Duodenal mucosa (tissue), 2 donors: ENCODE measurements around the gene ZNF385C.

Source experiments
- H3K27ac ChIP-seq: one replicate; pipeline ENCODE4 v1.7.0; 2013; ENCODE audit warnings: low read depth, low read length
- H3K27me3 ChIP-seq, 2 donors: one replicate each; pipeline ENCODE4 v1.7.0; 2013; ENCODE audit warnings: low read length in 2 of 2, control low read depth in 1 of 2; ENCODE audit not compliant: insufficient read depth in 2 of 2, control insufficient read depth in 1 of 2
- H3K36me3 ChIP-seq, 2 donors: one replicate each; pipeline ENCODE4 v1.7.0; 2013; ENCODE audit warnings: low read length in 2 of 2, control low read depth in 1 of 2; ENCODE audit not compliant: insufficient read depth in 2 of 2, control insufficient read depth in 1 of 2
- H3K4me1 ChIP-seq, 2 donors: one replicate each; pipeline ENCODE4 v1.7.0; 2013; ENCODE audit warnings: low read length in 2 of 2, control low read depth in 1 of 2; ENCODE audit not compliant: insufficient read depth in 2 of 2, control insufficient read depth in 1 of 2
- H3K4me3 ChIP-seq, 2 donors: one replicate each; pipeline ENCODE4 v1.7.0; 2013; ENCODE audit warnings: low read length in 2 of 2, low read depth in 1 of 2
- H3K9ac ChIP-seq, 2 donors: one replicate each; pipeline ENCODE4 v1.7.0; 2013; ENCODE audit warnings: low read length in 2 of 2, low read depth in 1 of 2
- H3K9me3 ChIP-seq, 2 donors: one replicate each; pipeline ENCODE4 v1.7.0; 2013; ENCODE audit warnings: low read length in 2 of 2, control low read depth in 1 of 2; ENCODE audit not compliant: control insufficient read depth in 1 of 2

ZNF385C gene

GRCh38 chr17:42117397-42118125 is 19.3 kb upstream of the ZNF385C start:
- H3K36me3 ChIP-seq, result peaks cover 0 to 20% of the 10 kb centered on the region in 2 donors
- H3K27ac ChIP-seq, result no peak overlapping the region
- no peak overlapping the region for H3K4me3 ChIP-seq
- H3K9me3 ChIP-seq, result no peaks in the 10 kb centered on the region
- no peaks in the 10 kb centered on the region for H3K27me3 ChIP-seq
- H3K9ac ChIP-seq, result no peak overlapping the region
- peaks cover 36 to 51% of the 10 kb centered on the region in 2 donors for H3K4me1 ChIP-seq

DNA sequence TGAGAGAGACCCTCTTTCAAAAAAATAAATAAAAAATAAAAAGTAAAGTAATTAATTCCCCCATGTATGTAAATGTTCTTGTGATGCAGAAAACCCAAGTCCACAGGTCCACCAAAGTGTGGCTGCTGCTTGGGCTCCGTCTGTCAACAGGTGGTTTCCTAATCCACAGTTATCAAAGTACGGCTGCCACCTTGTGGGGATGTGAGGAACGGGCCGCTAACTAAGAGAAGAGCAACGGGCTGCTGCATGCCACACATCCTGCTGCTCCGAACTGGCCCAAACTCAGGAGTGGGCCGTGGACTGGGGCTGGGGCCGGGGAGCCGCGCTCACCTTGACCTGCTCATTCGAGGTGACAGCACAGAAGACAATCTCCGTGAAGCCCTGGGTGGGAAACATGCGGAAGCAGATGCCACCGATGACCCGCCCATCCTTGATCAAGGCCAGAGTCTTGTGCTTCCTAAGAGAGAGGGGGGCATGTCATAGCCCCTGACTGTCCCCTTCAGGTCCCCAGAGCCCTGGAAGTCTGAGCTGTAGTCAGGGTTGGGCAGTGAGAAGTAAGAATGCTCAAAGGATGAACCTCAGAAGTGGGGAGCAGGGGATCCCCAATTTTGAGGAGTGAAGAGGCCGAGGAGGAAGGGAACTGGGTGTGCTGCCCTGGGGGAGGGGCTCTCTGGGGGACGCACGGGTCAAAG is 18.6 kb upstream of the ZNF385C start:
- H3K27me3 ChIP-seq, result no peaks in the 10 kb centered on the region
- H3K9me3 ChIP-seq, result no peaks in the 10 kb centered on the region
- no peak overlapping the region for H3K27ac ChIP-seq
- H3K4me3 ChIP-seq, result no peak overlapping the region
- peaks cover 34 to 49% of the 10 kb centered on the region in 2 donors for H3K4me1 ChIP-seq
- no peak overlapping the region for H3K9ac ChIP-seq
- peaks cover 0 to 20% of the 10 kb centered on the region in 2 donors for H3K36me3 ChIP-seq

DNA sequence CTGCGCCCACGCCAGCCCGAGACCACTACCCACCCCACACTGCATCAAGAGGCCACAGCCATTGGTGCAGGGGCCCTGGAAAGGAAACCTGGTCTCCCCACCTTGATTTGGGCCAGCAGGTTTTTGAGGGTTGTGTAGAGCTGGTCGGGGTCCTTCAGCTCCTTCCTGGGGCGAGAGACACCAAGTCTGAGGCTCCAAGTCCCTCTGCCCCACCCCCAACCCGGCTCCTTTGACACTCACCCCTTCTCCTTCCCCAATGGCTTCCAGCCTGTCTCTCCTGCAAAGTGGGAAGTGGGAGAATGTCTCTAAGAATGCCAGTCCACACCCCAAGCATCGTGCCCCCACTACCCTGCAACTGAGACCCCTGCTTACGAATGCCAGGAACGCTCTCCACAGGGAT is 15.8 kb upstream of the ZNF385C start:
- Histone ChIP-seq H3K27me3 (no peaks in the 10 kb centered on the region), H3K4me1 (peaks cover 22 to 39% of the 10 kb centered on the region in 2 donors), H3K9me3 (no peaks in the 10 kb centered on the region), H3K36me3 (peaks cover 0 to 29% of the 10 kb centered on the region in 2 donors), H3K4me3 (no peak overlapping the region), H3K9ac (no peak overlapping the region), H3K27ac (no peak overlapping the region)

DNA sequence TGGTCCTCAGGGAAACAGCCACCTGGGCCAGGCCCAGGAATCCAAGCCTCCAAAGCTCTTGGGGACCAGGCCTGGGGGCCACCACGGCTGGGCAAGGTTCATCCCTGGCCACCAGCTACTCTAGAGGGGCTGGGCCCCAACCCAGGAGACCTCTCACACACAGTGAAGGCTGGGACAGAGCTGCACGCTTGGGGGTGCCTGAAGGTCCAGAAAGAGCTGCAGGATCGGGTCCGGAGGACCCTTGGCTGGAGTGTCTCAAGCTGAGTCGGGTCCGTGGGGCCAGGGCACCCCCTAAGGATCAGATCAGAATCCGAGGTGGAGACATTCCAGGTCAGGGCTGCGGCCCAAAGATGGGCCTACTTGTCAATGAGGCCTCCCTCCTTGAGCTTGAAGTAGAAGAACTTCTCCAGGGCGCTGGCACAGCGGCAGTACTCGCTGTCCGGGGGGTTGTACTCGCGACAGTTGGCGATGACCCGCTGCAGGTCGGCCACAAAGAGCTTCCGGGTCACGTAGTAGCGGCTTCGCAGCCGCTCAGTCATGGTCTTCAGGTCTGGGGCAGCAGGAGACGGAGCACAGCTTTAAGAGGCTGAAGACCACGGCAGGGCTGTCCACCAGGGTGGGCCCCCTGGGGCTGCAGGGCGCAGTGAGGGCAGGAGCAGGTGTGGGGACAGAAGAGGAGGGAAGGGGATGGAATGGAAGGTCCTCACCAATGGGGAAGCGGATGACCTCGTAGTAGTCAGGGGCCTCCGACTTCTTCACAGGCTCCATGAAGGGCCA is 15.2 kb upstream of the ZNF385C start:
- Histone ChIP-seq H3K9ac (peak overlapping the region; percentile 76 to 89), H3K9me3 (no peaks in the 10 kb centered on the region), H3K27me3 (no peaks in the 10 kb centered on the region), H3K4me1 (peaks cover 20 to 34% of the 10 kb centered on the region in 2 donors), H3K36me3 (peaks cover 3 to 29% of the 10 kb centered on the region in 2 donors), H3K27ac (no peak overlapping the region), H3K4me3 (no peak overlapping the region)

DNA sequence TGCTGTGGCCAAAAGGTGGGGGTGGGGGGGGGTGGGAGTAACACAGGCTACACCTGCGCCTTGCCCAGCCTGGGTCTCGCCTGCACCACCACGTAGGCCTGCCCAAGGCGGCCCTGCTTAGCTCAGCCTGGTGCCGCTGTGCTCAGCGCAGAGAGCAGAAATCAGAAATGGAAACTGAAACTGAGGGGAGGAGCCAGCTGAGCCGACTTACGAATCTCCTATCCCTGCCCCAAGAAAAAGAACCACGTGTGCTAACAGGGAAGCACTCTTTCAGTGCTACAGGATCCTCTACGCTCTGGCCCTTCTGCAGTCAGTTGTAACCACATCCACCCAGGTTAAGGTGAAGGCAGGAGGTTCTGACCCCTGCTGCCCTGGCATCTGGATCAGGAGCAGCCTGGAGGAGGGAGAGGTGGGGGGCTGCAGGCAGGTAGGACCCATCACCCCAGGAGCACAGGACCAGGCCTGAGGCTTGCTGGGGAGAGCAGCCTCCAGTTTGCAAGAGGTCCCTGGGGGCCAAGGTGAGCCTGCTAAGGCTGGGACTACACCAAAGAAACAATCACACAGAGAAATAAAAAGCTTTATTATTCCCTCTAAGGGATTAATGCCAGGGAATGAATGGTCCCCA is 14.4 kb upstream of the ZNF385C start, which contains the start of gene DHX58:
DHX58 (minus strand) TSS at position 163 of the 625 bp plus-strand sequence. CDS start 822 bp downstream, outside the sequence.
- Histone ChIP-seq H3K9me3 (no peaks in the 10 kb centered on the region), H3K36me3 (peaks cover 3 to 27% of the 10 kb centered on the region in 2 donors), H3K27ac (peak within 1 kb of the TSS; percentile 76), H3K4me3 (peak within 1 kb of the TSS; percentile 65 to 77), H3K9ac (peak within 1 kb of the TSS; percentile 76 to 89), H3K27me3 (no peaks in the 10 kb centered on the region), H3K4me1 (peaks cover 24 to 32% of the 10 kb centered on the region in 2 donors)

DNA sequence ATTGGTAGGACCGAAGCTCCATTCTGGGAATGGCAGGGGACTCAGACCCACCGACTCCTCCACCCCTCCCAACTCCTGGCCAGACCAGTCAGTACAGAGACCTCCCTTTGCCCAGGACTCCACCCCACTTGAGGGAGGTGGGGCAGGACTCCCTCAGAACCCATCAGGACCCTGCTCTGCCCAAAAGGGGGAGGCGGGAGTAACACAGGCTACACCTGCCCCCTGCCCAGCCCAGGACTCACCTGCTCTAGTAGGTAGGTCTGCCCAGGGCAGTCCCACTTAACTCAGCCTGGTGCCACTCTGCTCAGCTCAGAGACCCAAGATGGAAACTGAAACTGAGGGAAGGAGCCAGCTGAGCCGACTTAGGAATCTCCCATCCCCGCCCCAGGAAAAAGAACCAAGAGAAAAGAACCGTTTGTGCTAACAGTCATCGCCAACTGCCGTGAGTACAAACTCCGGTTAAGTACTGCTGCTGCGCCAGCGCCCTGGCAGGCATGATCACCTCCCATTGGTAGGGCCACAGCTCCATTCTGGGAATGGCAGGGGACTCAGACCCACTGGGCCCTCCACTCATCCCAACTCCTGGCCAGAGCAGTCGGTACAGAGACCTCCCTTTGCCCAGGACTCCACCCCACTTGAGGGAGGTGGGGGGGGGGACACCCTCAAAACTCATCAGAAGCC is 13.7 kb upstream of the ZNF385C start:
- Histone ChIP-seq H3K9me3 (no peaks in the 10 kb centered on the region), H3K9ac (peak overlapping the region; percentile 76 to 89), H3K4me3 (peak overlapping the region; percentile 65 to 77), H3K27ac (peak overlapping the region; percentile 76), H3K4me1 (peaks cover 24 to 34% of the 10 kb centered on the region in 2 donors), H3K27me3 (no peaks in the 10 kb centered on the region), H3K36me3 (peaks cover 3 to 21% of the 10 kb centered on the region in 2 donors)

DNA sequence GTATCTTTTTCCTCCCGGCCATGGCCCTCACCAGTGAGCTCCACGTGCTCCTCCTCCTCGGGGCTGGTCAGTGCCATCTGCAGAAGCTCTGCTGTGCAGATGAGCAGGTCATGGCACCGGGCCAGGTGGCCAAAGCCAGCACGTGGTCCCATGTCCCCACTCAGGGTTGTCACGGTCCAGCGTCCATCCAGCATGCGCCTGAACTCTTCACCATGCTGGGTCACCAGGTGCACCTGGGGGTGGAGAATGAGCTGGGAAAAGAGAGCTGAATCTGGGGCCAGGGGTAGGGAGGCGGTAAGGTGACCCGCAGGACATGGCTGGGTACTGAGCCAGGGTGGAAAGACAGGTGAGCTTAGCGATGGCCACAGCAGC is 13.0 kb upstream of the ZNF385C start:
- Histone ChIP-seq H3K4me1 (peaks cover 24 to 32% of the 10 kb centered on the region in 2 donors), H3K27me3 (no peaks in the 10 kb centered on the region), H3K9me3 (no peaks in the 10 kb centered on the region), H3K36me3 (peaks cover 3 to 21% of the 10 kb centered on the region in 2 donors), H3K27ac (no peak overlapping the region), H3K9ac (peak overlapping the region in 1 of 2 donors; percentile 89), H3K4me3 (peak overlapping the region in 1 of 2 donors; percentile 77)

DNA sequence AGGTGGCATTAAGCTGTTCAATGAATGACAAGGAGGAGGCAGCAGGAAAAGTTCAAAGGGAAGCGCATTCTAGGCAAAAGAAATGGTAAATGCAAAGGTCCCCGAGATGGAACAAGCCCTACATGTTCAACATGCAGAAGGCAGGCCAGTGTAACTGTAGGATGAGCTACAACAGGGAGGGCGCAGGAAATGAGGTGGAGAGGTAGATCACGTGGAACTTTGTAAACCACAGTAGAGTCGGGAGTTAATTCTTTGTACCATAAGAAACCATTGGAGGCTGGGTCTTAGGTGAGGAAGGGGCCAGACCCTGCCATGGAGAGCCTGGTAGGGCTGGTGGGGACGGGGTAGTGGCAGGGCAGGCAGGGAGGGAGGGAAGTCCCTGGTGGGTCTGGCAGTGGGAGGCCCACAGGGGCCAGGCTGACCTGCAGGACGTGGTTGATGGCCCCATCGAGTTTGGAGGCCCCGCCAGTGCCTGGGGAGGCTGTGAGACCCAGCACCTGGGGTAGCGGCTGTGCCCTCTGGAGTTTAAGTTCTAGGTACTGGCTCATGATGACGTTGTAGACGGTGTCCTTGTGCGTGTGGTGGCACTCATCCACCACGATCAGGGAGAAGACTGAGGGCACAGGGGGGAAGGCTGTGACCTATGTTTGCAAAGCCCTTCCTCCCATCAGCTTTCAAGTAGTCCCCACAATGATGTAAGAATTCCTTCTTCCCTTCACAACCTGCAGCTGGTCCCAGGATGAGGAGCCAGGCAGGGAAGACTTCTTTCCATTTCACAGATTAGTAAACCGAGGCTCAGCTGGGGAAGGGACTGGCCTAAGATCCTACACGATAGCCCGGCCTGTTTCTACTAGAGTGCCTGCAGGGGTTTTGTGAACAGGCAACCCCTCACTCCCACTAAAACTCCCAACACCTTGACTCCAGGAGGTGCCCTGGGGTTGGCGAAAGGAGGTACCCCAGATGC is 12.3 kb upstream of the ZNF385C start:
- Histone ChIP-seq H3K9ac (no peak overlapping the region), H3K27ac (no peak overlapping the region), H3K9me3 (no peaks in the 10 kb centered on the region), H3K27me3 (no peaks in the 10 kb centered on the region), H3K4me3 (peak overlapping the region in 1 of 2 donors; percentile 77), H3K4me1 (peaks cover 24 to 29% of the 10 kb centered on the region in 2 donors), H3K36me3 (peaks cover 3 to 22% of the 10 kb centered on the region in 2 donors)
